NCI-H2107 treated with DMSO at 0.1 percent for 48 hours (cell line): ENCODE results near the gene ACOT4.
A peak's percentile ranks its signal among the peaks of the same experiment; 100 is the strongest.
"Not testable (repeated sequence)": the region's sequence is repeated elsewhere in the genome, so short reads cannot be mapped to it uniquely, and the experiment has no call there.

ENCODE experiments used
- DNase-seq: peaks from one replicate; lab custom pipeline; 2025; ENCODE audit not compliant: unreplicated experiment; lab: John Stamatoyannopoulos, UW

The ACOT4 gene

GRCh38 chr14:73591690-73592449, at the start of gene ACOT4:
Gene ACOT4, plus strand, starts transcription at chr14:73591873. Its CDS starts 87 bp downstream, at chr14:73591960.
- peak; percentile 16 for DNase-seq

DNA sequence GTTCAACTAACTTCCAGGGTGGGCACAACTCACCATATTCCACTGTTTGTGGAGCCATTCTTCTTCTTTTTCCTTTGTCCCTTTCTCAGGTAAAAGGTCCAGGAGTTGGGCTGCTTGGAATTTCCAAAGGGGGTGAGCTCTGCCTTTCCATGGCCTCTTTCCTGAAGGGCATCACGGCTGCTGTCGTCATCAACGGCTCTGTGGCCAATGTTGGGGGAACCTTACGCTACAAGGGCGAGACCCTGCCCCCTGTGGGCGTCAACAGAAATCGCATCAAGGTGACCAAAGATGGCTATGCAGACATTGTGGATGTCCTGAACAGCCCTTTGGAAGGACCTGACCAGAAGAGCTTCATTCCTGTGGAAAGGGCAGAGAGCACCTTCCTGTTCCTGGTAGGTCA, 48.7 kb upstream of the ACOT4 start:
- not testable (repeated sequence) for DNase-seq

DNA sequence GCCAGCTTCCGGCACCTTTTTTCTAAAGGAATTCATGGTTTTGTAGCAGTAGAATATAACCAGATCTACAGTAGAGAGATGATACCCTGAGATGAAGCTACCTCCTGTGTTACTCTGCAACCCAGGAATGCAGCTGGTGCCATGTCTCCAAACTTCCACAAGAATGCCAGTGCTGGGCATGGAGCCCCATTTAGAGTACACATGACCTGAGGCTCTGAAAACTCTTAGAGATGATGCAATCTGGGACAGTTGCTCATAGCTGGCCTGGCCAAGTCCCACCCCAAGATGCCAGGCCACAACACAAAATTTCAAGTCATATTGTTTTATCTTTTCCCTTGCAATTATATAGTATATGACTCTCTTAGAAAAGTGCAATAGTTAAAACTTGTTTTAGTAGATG, 46.3 kb upstream of the ACOT4 start:
- not testable (repeated sequence) for DNase-seq

DNA sequence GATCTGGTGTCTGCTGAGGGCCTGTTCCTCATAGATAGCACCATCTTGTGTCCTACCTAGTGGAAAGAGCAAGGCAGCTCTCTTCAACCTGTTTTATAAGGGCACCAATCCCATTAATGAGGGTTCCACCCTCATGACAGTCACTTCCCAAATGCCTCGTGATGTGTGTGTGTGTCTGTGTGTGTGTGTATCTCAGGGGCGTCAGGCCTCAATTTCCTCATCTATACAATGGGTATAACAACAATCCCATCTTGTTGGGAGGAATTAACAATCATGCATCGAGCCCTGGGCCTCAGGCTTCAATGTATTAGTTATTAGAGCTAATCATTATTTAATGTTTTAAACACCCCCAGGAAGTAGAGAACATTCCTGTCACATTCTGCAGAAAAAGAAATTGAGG, 42.6 kb upstream of the ACOT4 start:
- DNase-seq: not testable (repeated sequence)

DNA sequence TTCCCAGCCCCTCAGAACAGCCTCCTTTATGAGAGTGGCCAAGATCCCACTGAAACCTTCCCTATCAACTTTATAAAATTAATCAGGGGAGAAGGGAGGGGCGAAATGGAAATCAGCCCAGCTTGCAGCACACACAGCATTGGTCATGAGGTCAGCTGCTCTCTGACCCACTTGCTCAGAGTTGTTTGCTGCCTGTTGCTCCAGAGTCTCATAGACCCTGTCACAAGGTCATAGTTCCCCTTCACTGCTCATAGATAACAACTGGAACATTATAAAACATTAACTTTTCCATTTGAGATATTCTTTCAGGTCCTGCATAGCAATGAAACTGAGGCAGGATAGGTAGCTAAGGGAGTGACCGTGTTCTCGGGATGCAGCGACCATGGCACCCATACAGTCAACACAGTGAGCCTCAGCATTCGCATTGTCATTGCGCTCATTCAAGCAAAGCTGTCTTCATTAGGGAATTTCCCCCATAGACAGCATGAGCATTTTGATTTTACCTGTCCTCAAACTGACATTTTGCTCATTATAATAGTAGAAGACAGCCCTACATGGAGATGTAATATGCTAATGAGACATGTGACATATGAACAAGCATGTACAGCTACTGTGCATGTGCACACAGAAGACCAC, 41.7 kb upstream of the ACOT4 start:
- not testable (repeated sequence) for DNase-seq

GRCh38 chr14:73553845-73554244, 37.8 kb upstream of the ACOT4 start:
- DNase-seq: no peak

- DNase-seq: not testable (repeated sequence)
Observed at GRCh38 chr14:73557201-73557600, 34.5 kb upstream of the ACOT4 start.

DNA sequence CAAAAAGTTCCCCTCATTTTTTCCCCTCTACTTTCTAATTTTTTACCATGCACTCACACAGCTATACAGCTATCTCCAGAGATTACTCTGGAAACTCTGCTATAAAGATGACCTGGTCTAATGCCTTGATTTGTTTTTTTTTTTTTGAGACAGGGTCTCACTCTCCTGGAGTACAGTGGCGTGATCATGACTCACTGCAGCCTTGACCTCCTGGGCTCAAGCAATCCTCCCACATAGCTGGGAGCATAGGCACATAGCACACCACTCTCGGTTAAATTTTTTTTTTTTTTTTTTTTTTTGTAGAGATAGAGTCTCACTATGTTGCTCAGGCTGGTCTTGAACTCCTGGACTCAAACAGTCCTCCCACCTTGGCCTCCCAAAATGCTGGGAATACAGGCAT, 33.4 kb upstream of the ACOT4 start:
- not testable (repeated sequence) for DNase-seq

- not testable (repeated sequence) for DNase-seq
Observed at GRCh38 chr14:73562256-73562655, 29.4 kb upstream of the ACOT4 start.

DNA sequence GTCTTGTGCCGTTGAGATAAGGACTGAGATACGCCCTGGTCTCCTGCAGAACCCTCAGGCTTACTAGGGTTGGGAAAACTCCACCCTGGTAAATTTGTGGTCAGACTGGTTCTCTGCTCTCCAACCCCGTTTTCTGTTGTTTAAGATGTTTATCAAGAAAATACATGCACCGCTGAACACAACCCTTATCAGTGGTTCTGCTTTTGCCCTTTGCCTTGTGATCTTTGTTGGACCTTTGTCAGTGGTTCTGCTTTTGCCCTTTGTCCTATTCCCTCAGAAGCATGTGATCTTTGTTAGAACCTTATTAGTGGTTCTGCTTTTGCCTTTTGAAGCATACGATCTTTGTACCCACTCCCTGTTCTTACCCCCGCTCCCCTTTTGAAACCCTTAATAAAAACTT, 29.0 kb upstream of the ACOT4 start:
- DNase-seq: not testable (repeated sequence)

GRCh38 chr14:73566431-73566830, 25.2 kb upstream of the ACOT4 start:
- DNase-seq: not testable (repeated sequence)

DNA sequence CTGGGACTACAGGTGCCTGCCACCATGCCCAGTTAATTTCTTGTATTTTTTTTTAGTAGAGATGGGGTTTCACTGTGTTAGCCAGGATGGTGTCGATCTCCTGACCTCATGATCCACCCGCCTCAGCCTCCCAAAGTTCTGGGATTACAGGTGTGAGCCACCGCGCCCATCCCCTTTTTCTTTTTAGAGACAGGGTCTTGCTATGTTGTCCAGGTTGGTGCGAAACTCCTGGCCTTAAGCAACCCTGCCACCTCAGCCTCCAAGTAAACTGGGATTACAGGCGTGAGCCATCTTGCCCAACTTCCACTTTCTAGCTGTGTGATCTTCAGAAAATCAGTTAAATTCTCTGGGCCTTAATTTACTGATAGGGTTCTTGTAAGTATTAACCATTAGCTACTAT, 24.7 kb upstream of the ACOT4 start:
- DNase-seq: not testable (repeated sequence)

DNA sequence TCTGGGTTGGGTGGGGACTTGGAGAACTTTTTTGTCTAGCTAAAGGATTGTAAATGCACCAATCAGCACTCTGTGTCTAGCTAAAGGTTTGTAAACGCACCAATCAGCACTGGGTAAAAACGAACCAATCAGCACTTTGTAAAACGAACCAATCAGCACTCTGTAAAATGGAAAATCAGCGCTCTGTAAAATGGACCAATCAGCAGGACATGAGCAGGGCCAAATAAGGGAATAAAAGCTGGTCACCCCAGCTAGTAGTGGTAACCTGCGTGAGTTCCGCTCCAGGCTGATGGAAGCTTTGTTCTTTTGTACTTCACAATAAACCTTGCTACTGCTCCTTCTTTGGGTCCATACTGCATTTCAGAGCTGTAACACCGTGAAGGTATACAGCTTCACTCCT, 24.3 kb upstream of the ACOT4 start:
- no peak for DNase-seq

GRCh38 chr14:73567951-73568885, 23.5 kb upstream of the ACOT4 start:
- peak; percentile 63 for DNase-seq

GRCh38 chr14:73568886-73569184, 22.8 kb upstream of the ACOT4 start:
- DNase-seq: not testable (repeated sequence)

DNA sequence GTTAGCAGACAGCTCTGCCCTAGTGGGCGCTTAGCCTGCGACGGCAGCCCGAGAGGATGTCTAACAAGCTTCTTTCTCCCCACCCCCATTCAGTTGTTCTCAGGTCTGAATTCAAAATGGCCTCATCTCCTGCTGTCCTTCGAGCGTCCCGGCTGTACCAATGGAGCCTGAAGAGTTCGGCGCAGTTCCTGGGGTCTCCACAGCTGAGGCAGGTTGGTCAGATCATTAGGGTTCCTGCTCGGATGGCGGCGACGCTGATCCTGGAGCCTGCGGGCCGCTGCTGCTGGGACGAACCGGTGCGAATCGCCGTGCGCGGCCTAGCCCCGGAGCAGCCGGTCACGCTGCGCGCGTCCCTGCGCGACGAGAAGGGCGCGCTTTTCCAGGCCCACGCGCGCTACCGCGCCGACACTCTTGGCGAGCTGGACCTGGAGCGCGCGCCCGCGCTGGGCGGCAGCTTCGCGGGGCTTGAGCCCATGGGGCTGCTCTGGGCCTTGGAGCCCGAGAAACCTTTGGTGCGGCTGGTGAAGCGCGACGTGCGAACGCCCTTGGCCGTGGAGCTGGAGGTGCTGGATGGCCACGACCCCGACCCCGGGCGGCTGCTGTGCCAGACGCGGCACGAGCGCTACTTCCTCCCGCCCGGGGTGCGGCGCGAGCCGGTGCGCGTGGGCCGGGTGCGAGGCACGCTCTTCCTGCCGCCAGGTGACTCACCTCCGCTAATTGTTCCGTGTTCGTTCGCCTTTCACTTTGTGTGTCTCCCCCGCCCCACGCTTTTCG, 22.3 kb upstream of the ACOT4 start, which contains the start of gene ACOT2:
Gene ACOT2, plus strand, starts transcription at position 29 of the 774 bp plus-strand sequence. Its CDS starts 28 bp downstream, at position 57.
- DNase-seq: peak; percentile 72

DNA sequence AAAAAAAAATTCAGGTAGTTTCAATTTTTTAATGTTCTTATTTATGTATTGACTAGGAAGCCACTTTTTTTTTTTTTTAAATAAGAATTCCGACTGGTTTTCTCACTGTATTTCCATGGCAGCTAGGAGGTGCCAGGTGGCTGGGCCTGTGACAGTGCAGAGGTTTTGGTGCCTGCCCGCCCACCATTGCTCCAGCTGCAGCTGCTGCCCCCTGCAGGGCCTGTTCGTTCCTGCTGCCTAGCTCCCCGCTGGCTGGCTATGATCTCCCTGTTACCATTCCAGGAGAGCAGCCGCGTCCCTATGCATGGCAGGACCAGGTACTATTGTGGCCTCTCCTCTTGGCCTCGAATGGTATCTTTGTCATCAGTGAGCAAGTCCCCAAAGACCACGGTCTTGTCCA, 20.8 kb upstream of the ACOT4 start:
- not testable (repeated sequence) for DNase-seq

- not testable (repeated sequence) for DNase-seq
Observed at GRCh38 chr14:73573034-73573433, 18.6 kb upstream of the ACOT4 start.

DNA sequence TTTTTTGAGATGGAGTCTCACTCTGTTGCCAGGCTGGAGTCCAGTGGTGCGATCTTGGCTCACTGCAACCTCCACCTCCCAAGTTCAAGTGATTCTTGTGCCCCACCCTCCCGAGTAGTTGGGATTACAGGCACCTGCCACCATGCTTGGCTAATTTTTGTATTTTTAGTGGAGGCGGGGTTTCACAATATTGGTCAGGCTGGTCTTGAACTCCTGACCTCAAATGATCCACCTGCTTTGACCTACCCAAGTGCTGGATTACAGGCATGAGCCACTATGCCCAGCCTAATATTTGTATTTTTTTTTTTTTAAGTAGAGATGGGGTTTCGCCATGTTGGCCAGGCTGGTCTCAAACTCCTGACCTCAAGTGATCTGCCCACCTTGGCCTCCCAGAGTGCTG, 17.9 kb upstream of the ACOT4 start:
- DNase-seq: not testable (repeated sequence)

- not testable (repeated sequence) for DNase-seq
Observed at GRCh38 chr14:73574251-73574650, 17.4 kb upstream of the ACOT4 start.

DNA sequence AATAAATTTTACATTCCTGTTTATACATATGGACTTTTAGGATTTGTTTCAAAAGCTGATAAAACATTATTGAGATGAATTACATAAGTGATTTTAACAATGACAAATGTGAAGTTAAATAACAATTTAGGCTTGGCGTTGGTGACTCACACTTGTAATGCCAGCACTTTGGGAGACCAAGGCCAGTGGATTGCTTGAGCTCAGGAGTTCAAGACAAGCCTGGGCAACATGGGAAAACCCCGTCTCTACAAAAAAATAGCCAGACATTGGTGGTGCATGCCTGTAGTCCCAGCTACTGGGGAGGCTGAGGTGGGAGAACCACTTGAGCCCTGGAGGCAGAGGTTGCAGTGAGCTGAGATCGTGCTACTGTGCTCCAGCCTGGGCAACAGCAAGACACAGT, 15.3 kb upstream of the ACOT4 start:
- DNase-seq: no peak
